ENCODE results near the gene OR5AS1. TPM values are rescaled to one million over a fixed set of nuclear protein-coding genes. Genes with fewer than 3 reads are reported as not detected.

The OR5AS1 gene
- polyA plus RNA-seq (2013, experiment 1 of 2), result not detected
- not detected for polyA plus RNA-seq (2013, experiment 2 of 2)

DNA sequence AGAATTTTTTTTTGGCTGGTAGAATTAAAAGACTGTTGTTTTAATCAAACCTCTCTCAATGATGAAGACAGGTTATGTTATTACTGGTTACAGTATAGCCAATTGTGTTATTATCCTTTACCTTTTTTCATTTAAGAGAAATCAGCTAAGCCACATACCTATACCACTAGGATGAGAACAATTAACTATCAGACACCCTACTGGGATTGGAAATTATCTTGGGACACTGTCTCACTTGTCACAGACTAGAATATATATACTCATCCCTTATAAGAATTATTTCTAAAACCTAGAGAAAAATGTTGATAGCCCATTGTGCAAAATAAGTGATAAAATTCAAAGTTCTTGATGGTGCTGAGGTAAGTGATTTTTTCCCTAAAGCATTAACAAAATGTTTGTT lies at the start of gene OR5AS1:
OR5AS1 (plus strand) TSS at position 301 of the 400 bp plus-strand sequence. CDS start 2,765 bp downstream, outside the sequence.
- no peak within 1 kb of the TSS for H3K9ac ChIP-seq (ENCODE audit: low read length)
- H2AFZ ChIP-seq (ENCODE audit: low read depth, low read length), result no peak within 1 kb of the TSS
- no peaks in the 10 kb centered on the region for H3K4me1 ChIP-seq (ENCODE audit: control insufficient read depth, insufficient read depth, low read depth, low read length)
- H3K18ac ChIP-seq (ENCODE audit: low read depth in 1 of 2, low read length in 2 of 2), result no peak within 1 kb of the TSS
- H2BK5ac ChIP-seq (ENCODE audit: low read depth, low read length, poor library complexity, severe bottlenecking), result no peak within 1 kb of the TSS
- H3K14ac ChIP-seq (ENCODE audit: low read length in 2 of 2), result no peak within 1 kb of the TSS
- no peak within 1 kb of the TSS for H3K27ac ChIP-seq (ENCODE audit: low read length, poor library complexity, severe bottlenecking)
- H2AK5ac ChIP-seq (ENCODE audit: low read length, severe bottlenecking), result no peak within 1 kb of the TSS
- H3K9me3 ChIP-seq (ENCODE audit: control insufficient read depth, low read length), result no peaks in the 10 kb centered on the region
- H3K27me3 ChIP-seq (ENCODE audit: control insufficient read depth in 1 of 2, insufficient read depth in 1 of 2, low read length in 2 of 2), result no peaks in the 10 kb centered on the region
- H4K8ac ChIP-seq (ENCODE audit: low read length), result no peak within 1 kb of the TSS
- H2BK120ac ChIP-seq (ENCODE audit: low read depth, low read length), result no peak within 1 kb of the TSS
- no peak within 1 kb of the TSS for H3K4me3 ChIP-seq (ENCODE audit: insufficient read depth in 1 of 2, low read depth in 1 of 2, low read length in 2 of 2)
- no peak within 1 kb of the TSS for H3K4me2 ChIP-seq (ENCODE audit: low read length, poor library complexity, severe bottlenecking)
- H3K79me1 ChIP-seq (replicated peaks; ENCODE audit: low read length, poor library complexity, severe bottlenecking), result no peaks in the 10 kb centered on the region
- DNase-seq, result no peak
- no peak within 1 kb of the TSS for H3K4ac ChIP-seq (ENCODE audit: low read depth in 1 of 2, low read length in 2 of 2)
- H3K36me3 ChIP-seq (ENCODE audit: control insufficient read depth in 1 of 2, insufficient read depth in 2 of 2, low read depth in 1 of 2, low read length in 2 of 2), result no peaks in the 10 kb centered on the region
- no peak within 1 kb of the TSS for H4K91ac ChIP-seq (ENCODE audit: low read length)
- no peak within 1 kb of the TSS for H2BK12ac ChIP-seq (ENCODE audit: low read length in 2 of 2)
- no peak within 1 kb of the TSS for H2BK15ac ChIP-seq (ENCODE audit: low read depth, poor library complexity, severe bottlenecking)
- H3K23ac ChIP-seq (ENCODE audit: low read length in 2 of 2), result no peak within 1 kb of the TSS

DNA sequence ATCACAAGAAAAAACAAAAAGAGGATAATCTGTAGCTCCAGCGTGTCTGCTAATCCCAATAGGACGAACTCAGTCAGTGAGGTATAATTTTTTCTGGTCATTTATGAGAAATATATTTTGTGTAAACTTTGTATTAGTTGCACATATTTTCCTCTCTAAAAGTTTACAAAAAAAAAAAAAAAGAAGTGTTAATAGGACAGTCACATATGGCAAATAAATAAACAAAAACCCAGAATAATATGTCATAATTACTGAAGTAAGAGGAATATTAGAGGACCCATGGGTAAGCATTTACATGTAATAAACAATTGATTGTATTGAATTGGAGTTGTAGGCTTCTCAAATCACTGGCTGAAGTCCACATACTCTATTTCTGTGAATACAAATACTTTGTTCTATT lies 32.9 kb upstream of the OR5AS1 start, which contains the start of gene OR5F1:
OR5F1 (minus strand) TSS at position 101 of the 400 bp plus-strand sequence; CDS start at position 101, 0 bp downstream.
- Histone ChIP-seq H3K27me3 (ENCODE audit: control insufficient read depth in 1 of 2, insufficient read depth in 1 of 2, low read length in 2 of 2) (no peaks in the 10 kb centered on the region), H2BK15ac (ENCODE audit: low read depth, poor library complexity, severe bottlenecking) (no peak within 1 kb of the TSS), H3K79me1 (replicated peaks; ENCODE audit: low read length, poor library complexity, severe bottlenecking) (no peaks in the 10 kb centered on the region), H3K9ac (ENCODE audit: low read length) (no peak within 1 kb of the TSS), H2BK5ac (ENCODE audit: low read depth, low read length, poor library complexity, severe bottlenecking) (no peak within 1 kb of the TSS), H2BK12ac (ENCODE audit: low read length in 2 of 2) (no peak within 1 kb of the TSS), H3K36me3 (ENCODE audit: control insufficient read depth in 1 of 2, insufficient read depth in 2 of 2, low read depth in 1 of 2, low read length in 2 of 2) (no peaks in the 10 kb centered on the region), H3K23ac (ENCODE audit: low read length in 2 of 2) (no peak within 1 kb of the TSS), H3K4me1 (ENCODE audit: control insufficient read depth, insufficient read depth, low read depth, low read length) (no peaks in the 10 kb centered on the region), H3K27ac (ENCODE audit: low read length, poor library complexity, severe bottlenecking) (no peak within 1 kb of the TSS), H2BK120ac (ENCODE audit: low read depth, low read length) (no peak within 1 kb of the TSS), H3K14ac (ENCODE audit: low read length in 2 of 2) (no peak within 1 kb of the TSS), H4K91ac (ENCODE audit: low read length) (no peak within 1 kb of the TSS), H2AK5ac (ENCODE audit: low read length, severe bottlenecking) (no peak within 1 kb of the TSS), H4K8ac (ENCODE audit: low read length) (no peak within 1 kb of the TSS), H3K4ac (ENCODE audit: low read depth in 1 of 2, low read length in 2 of 2) (no peak within 1 kb of the TSS), H2AFZ (ENCODE audit: low read depth, low read length) (no peak within 1 kb of the TSS), H3K18ac (ENCODE audit: low read depth in 1 of 2, low read length in 2 of 2) (no peak within 1 kb of the TSS), H3K9me3 (ENCODE audit: control insufficient read depth, low read length) (peaks cover 11% of the 10 kb centered on the region), H3K4me2 (ENCODE audit: low read length, poor library complexity, severe bottlenecking) (no peak within 1 kb of the TSS), H3K4me3 (ENCODE audit: insufficient read depth in 1 of 2, low read depth in 1 of 2, low read length in 2 of 2) (no peak within 1 kb of the TSS)
- DNase-seq, result no peak
- WGBS, result no CpG with 5 or more reads among the region's 2 CpGs

DNA sequence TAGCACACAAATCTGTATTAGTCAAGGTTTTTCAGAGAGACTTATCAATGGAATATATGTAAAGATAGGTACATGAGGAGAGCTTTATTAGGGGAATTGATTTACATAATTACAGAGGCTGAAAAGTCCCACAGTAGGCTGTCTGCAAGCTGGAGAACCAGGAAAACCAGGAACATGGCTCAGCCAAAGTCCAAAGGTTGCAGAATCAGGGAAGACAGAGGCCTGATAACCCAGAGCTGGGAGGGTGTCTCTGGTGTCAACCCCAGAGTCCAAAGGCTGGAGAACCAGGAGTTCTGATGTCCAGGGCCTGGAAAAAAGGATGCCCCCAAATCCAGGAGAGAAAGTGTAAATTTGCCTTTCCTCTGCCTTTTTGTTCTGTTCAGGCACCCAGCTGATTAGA lies 16.7 kb upstream of the OR5AS1 start:
- no peaks in the 10 kb centered on the region for H3K36me3 ChIP-seq (ENCODE audit: control insufficient read depth in 1 of 2, insufficient read depth in 2 of 2, low read depth in 1 of 2, low read length in 2 of 2)
- no peak overlapping the region for H3K18ac ChIP-seq (ENCODE audit: low read depth in 1 of 2, low read length in 2 of 2)
- H3K4me2 ChIP-seq (ENCODE audit: low read length, poor library complexity, severe bottlenecking), result no peak overlapping the region
- no peaks in the 10 kb centered on the region for H3K79me1 ChIP-seq (replicated peaks; ENCODE audit: low read length, poor library complexity, severe bottlenecking)
- H2BK5ac ChIP-seq (ENCODE audit: low read depth, low read length, poor library complexity, severe bottlenecking), result no peak overlapping the region
- no peak overlapping the region for H4K8ac ChIP-seq (ENCODE audit: low read length)
- H3K4ac ChIP-seq (ENCODE audit: low read depth in 1 of 2, low read length in 2 of 2), result no peak overlapping the region
- no peak overlapping the region for H2AK5ac ChIP-seq (ENCODE audit: low read length, severe bottlenecking)
- no peak overlapping the region for H3K14ac ChIP-seq (ENCODE audit: low read length in 2 of 2)
- no peak overlapping the region for H3K23ac ChIP-seq (ENCODE audit: low read length in 2 of 2)
- no peak overlapping the region for H3K27ac ChIP-seq (ENCODE audit: low read length, poor library complexity, severe bottlenecking)
- H3K9me3 ChIP-seq (ENCODE audit: control insufficient read depth, low read length), result peaks cover 12% of the 10 kb centered on the region
- H2BK120ac ChIP-seq (ENCODE audit: low read depth, low read length), result no peak overlapping the region
- no peaks in the 10 kb centered on the region for H3K27me3 ChIP-seq (ENCODE audit: control insufficient read depth in 1 of 2, insufficient read depth in 1 of 2, low read length in 2 of 2)
- H4K91ac ChIP-seq (ENCODE audit: low read length), result no peak overlapping the region
- no peak overlapping the region for H2BK12ac ChIP-seq (ENCODE audit: low read length in 2 of 2)
- H3K4me3 ChIP-seq (ENCODE audit: insufficient read depth in 1 of 2, low read depth in 1 of 2, low read length in 2 of 2), result no peak overlapping the region
- no peak overlapping the region for H2AFZ ChIP-seq (ENCODE audit: low read depth, low read length)
- DNase-seq, result no peak
- no peaks in the 10 kb centered on the region for H3K4me1 ChIP-seq (ENCODE audit: control insufficient read depth, insufficient read depth, low read depth, low read length)
- H3K9ac ChIP-seq (ENCODE audit: low read length), result no peak overlapping the region
- no peak overlapping the region for H2BK15ac ChIP-seq (ENCODE audit: low read depth, poor library complexity, severe bottlenecking)

DNA sequence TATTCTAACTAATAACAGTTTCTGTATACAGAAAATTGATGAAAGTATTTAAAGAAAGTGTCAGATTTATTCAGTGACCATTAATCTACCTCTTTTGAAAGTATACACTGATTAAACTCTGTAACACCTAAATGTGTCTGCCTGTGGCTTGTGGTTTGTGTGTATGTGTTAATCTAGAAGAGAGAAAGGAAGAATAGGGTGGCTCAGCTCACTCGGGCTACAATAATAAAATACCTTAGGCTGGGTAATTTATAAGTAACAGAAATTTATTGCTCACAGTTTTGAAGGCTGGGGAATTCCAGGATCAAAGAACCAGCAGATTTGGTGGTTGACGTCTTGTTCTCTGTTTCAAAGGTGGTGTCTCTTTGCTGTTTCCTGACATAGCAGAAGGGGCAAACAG lies 13.6 kb upstream of the OR5AS1 start:
- H3K4me2 ChIP-seq (ENCODE audit: low read length, poor library complexity, severe bottlenecking), result no peak overlapping the region
- no peaks in the 10 kb centered on the region for H3K79me1 ChIP-seq (replicated peaks; ENCODE audit: low read length, poor library complexity, severe bottlenecking)
- no peaks in the 10 kb centered on the region for H3K36me3 ChIP-seq (ENCODE audit: control insufficient read depth in 1 of 2, insufficient read depth in 2 of 2, low read depth in 1 of 2, low read length in 2 of 2)
- no peak overlapping the region for H4K8ac ChIP-seq (ENCODE audit: low read length)
- no peak overlapping the region for H4K91ac ChIP-seq (ENCODE audit: low read length)
- H3K9me3 ChIP-seq (ENCODE audit: control insufficient read depth, low read length), result peaks cover 8% of the 10 kb centered on the region
- no peaks in the 10 kb centered on the region for H3K4me1 ChIP-seq (ENCODE audit: control insufficient read depth, insufficient read depth, low read depth, low read length)
- H3K4me3 ChIP-seq (ENCODE audit: insufficient read depth in 1 of 2, low read depth in 1 of 2, low read length in 2 of 2), result no peak overlapping the region
- no peak overlapping the region for H2BK5ac ChIP-seq (ENCODE audit: low read depth, low read length, poor library complexity, severe bottlenecking)
- H2AFZ ChIP-seq (ENCODE audit: low read depth, low read length), result no peak overlapping the region
- no peak overlapping the region for H3K23ac ChIP-seq (ENCODE audit: low read length in 2 of 2)
- no peak overlapping the region for H3K9ac ChIP-seq (ENCODE audit: low read length)
- 74% methylated on average over 2 of the region's 2 CpGs for WGBS
- H3K4ac ChIP-seq (ENCODE audit: low read depth in 1 of 2, low read length in 2 of 2), result no peak overlapping the region
- H3K14ac ChIP-seq (ENCODE audit: low read length in 2 of 2), result no peak overlapping the region
- no peak overlapping the region for H2AK5ac ChIP-seq (ENCODE audit: low read length, severe bottlenecking)
- H2BK15ac ChIP-seq (ENCODE audit: low read depth, poor library complexity, severe bottlenecking), result no peak overlapping the region
- no peaks in the 10 kb centered on the region for H3K27me3 ChIP-seq (ENCODE audit: control insufficient read depth in 1 of 2, insufficient read depth in 1 of 2, low read length in 2 of 2)
- DNase-seq, result no peak
- no peak overlapping the region for H2BK120ac ChIP-seq (ENCODE audit: low read depth, low read length)
- no peak overlapping the region for H3K18ac ChIP-seq (ENCODE audit: low read depth in 1 of 2, low read length in 2 of 2)
- H2BK12ac ChIP-seq (ENCODE audit: low read length in 2 of 2), result no peak overlapping the region
- H3K27ac ChIP-seq (ENCODE audit: low read length, poor library complexity, severe bottlenecking), result no peak overlapping the region
